GM21786 (cell line): ENCODE results near the gene ZNF407.
"Not testable (repeated sequence)": the region's sequence is repeated elsewhere in the genome, so short reads cannot be mapped to it uniquely, and the experiment has no call there.

Experiments
- ATAC-seq: cut with Tn5 transposase; IDR thresholded peaks from one replicate; pipeline ENCODE4 v1.9.1; 2021; ENCODE audit not compliant: unreplicated experiment

Gene ZNF407

GRCh38 chr18:75087119-75088020 lies 489.7 kb downstream of the ZNF407 start:
- no peak for ATAC-seq

DNA sequence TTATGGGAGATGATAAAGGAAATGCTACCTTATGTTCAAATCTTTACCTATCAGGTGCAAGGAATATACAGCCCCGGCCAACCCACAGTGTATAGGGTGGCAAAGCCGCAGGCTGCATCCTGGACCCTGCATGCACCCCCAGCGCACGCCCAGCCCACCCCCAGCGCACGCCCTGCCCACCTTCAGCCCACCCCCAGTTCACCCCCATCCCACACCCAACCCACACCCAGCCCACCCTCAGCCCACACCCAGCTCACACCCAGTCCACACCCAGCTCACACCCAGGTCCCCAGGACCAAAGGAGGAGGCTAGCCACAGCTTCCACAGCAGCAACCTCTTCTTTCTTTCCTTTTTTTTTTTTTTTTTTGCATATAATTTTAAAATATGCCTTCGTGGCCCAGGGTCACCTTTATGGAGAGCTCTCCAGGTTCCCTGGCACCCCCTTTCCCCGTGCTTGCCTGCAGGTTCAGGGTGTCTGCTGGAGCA lies 490.4 kb downstream of the ZNF407 start:
- ATAC-seq = no peak

DNA sequence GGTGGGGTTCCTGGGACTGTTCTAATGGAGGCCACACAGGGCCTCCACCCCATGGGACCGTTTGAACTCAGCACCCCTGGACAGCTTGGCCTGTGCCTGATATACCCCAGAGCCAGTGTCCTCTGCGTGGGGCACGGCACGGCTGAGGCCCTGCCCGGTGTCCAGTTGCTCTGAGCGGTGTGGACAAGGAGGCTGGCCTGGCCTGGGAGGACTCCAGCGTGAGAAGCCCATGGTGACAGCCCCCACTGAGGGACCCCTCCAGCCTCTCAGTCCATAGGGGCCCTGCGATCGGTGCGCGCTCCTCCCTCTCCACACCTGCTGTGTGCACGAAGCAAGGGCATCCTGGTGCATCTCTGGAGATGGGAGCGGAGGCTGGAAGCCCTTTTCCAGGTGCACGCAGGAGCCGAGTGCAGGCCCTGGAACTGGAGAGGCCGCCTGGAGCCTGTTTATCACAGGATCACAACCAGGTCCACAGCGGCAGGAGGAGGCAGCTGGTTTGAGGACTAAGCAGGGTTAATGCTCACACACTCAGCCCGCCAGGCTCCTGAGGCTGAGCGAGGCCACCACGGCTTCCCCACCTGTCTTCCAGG lies 491.0 kb downstream of the ZNF407 start:
- no peak for ATAC-seq

DNA sequence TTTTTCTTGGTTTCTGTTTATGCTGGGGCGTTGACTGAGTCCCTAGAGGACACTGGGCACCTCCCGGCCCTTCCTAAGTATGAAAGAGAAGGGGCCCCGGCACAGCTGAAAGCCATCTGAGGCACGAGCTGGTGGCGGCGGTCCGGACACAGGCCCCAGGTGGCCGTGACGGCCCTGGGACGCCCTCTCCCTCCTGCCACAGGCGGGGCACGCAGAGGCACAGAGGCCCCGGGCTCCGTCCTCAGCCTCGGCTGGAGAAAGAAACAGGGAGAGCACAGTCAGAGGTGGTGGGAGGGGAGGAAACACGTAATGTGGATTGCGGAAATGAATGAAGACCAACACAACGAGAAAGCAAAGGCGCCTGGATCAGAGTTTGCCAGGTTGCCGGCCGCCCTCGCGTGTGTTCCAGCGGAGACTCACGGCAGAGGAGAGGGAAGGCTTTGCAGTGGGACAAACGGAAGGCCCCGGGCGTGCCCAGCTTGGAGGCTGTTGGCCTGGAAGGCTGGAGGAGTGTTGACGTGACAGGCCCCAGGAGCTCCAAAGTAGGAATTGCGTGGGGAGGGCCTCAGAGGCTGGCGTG lies 492.2 kb downstream of the ZNF407 start:
- ATAC-seq = no peak

DNA sequence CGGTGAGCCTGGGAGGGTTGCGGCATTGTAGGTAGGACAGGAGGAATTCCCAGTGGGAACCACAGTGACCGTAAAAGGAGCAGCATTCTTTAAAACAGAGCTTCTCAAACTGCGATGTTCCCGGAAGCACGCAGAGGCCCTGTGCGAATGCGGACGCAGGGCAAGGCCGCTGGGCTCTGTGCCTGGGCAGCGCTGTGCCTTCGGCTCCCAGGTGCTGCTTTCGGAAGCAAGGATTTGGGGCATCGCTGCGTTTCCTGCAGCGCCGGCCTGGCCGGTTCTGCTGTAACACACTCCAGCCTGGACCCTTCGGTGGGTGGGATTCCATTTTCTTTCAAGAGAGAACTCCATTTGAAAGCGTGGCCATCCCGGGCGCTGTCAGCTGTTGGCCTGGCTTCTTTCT lies 492.7 kb downstream of the ZNF407 start:
- ATAC-seq = no peak

- no peak for ATAC-seq
Observed at GRCh38 chr18:75097491-75098225, 500.0 kb downstream of the ZNF407 start.

DNA sequence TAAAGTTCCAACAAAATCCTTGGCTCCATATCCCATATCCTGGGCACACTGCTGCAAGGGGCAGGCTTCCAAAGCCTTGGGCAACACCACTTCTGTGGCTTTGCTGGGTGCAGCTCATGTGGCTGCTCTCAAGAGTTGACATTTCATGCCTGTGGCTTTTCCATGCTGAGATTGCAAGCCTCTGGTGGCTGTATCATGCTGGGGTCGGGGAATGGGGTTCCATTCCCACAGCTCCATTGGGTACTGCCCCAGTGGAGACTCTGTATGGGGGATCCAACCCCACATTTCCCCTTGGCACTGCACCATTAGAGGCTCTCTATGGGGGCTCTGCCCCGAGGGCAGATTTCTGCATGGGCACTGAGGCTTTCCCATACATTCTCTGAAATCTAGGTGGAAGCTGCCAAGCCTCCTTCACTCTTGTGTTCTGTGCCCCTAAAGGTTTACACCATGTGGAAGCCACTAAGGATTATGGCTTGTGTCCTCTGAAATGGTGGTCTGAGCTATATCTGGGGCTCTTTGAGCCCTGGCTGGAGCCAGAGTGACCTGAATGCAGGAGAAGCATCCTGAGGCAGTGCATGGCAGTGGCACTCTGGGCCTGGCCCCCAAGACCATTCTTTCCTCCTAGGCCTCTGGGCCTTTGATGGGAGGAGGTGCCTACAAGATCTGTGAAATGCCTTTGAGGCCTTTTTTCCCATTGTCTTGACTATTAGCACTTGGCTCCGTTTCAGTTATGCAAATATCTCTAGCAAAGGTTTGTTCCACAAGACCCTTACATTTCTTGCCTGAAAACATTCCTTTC lies 503.4 kb downstream of the ZNF407 start:
- ATAC-seq = no peak

GRCh38 chr18:75101916-75102315 lies 504.2 kb downstream of the ZNF407 start:
- no peak for ATAC-seq

DNA sequence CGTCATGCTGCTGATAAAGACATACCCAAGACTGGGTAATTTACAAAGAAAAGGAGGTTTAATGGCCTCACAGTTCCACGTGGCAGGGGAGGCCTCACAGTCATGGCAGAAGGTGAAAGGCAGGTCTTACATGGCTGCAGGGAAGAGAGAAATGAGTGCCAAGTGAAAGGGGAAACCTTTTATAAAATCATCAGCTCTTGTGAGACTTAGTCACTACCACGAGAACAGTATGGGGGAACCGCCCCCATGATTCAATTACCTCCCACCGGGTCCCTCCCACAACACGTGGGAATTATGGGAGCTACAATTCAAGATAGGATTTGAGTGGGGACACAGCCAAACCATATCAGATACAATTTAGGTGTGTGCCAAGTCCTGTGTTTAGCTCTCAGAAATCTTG lies 506.4 kb downstream of the ZNF407 start:
- not testable (repeated sequence) for ATAC-seq

DNA sequence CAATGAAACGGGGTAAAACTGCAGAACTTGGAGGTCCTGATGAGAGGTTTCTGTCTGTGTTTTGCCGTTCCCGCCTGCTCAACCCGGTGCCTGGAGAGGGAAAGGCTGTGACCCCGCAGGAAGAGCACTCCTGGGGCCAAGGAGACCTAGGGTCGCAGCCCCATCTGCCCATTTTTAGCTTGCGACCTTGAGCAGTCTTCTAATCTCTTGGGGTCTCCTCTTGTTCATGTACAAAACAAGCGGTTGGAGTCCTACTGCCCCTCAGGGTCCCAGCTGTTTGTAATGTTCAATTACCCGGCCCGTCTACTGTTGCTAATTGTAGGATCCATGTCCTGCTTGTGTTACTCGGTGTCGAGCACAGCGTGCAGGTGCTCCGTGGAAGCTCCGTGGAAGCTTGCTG lies 506.8 kb downstream of the ZNF407 start:
- ATAC-seq = no peak

GRCh38 chr18:75105551-75106254 lies 508.0 kb downstream of the ZNF407 start:
- ATAC-seq = no peak

GRCh38 chr18:75106746-75107145 lies 509.1 kb downstream of the ZNF407 start:
- no peak for ATAC-seq

GRCh38 chr18:75107196-75107930 lies 509.7 kb downstream of the ZNF407 start:
- no peak for ATAC-seq

- no peak for ATAC-seq
Observed at GRCh38 chr18:75107931-75108276, 510.2 kb downstream of the ZNF407 start.

DNA sequence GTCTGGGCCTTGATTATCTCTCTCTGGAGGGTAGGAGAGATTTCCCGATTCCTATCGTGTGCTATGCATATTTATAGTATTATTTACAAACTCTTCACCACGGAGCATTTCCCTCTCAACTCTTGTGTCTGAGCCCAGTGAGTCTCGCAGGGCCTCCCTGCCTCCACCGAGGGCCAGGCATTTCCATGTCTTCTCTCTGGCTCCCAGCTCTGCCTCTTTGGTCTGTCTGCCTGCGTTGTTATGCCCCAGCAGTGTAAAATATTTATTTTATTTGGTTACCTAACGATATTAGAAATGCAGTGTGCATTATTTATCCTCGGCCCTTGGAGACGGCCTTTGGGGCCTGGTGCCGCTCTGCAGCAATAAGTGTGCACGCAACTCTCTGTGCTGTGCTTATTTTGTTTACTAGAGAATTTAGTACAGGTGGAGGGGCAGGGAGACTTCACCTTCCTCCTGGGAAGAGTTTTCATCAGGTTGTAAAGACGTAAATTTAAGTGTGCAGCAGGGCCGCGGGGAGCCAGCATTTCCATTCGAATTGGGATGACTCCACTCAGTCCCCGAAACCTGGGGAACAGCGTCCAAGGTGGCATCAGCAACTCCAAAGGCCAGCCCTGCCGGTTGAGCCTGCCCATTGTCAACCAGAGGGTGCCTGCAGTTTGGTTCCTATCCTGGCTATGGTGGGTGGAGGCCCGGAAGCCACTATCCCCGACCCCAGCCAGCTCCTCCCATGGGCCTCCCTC lies 511.1 kb downstream of the ZNF407 start:
- ATAC-seq = no peak

GRCh38 chr18:75109319-75109691 lies 511.6 kb downstream of the ZNF407 start:
- ATAC-seq = no peak

DNA sequence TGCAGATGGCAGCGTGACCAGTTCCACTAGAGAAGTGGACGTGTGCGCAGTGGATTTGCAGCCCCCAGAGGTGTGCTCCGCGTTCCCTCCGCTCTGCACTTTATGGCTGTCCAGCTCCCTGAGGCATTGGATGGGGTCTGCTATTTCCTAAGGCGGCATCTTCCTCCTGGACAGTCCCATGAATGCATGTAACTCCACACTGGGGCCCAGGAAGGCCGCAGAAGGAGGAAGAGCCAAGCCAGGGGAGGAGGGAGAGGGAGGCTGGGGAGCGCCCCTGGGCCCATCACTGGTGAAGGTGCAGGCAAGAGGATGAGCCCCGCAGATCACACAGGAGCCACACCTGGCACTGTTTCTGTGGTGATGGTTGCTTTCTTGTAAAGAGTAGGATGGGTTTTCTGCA lies 512.1 kb downstream of the ZNF407 start:
- no peak for ATAC-seq

DNA sequence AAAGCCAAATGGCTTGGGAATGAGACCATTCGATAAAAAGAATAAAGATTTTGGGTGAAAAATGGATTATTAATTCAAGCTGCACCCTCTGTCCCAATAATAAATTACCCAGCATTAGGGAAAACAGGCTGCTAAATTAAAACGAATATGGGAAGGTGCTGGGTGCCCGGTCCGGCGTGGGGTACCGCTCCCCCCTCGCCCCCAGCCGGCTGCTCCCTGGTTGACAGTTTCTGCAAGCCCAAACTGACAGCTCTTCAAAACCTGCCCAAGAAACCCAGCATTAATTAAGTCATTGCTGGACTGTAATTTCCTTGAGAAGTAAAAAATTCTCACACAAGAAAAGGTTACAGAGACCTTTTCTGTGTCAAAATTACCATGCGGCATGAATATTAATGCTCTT lies 512.6 kb downstream of the ZNF407 start:
- ATAC-seq = no peak
